Measurements from ENCODE around the gene SLC3A2. TPM values are rescaled to one million over a fixed set of nuclear protein-coding genes. Genes with fewer than 3 reads are reported as not detected.

Gene SLC3A2
- total and polyA plus RNA-seq, 2 of the 13 experiments (the other 11 are each of a cell fraction or from before 2014, with no cell fraction given) = 213 to 226 TPM

DNA sequence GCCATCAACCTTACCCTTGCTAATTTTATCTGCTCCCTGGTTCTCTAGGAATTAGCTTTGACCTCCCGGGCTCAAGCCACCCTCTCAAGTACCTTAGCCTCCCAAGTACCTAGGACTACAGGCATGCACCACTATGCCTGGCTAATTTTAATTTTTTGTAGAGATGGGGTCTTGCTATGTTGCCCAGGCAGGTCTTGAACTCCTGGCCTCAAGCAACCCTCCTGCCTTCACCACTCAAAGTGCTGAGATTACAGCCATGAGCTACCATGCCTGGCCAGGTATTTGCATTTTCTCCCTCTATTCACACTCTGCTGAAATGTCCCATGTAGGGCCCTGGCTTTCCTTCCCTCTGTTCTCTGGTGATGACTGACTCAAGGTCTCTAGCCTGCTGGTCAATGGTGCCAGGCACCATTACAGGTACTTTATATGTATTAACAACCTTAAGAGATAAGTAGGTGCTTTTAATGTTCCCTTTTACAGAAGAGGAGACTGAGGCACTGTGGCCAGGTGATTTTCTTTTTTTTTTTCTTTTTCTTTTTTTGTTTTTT, 32.9 kb upstream of the SLC3A2 start:
- Histone ChIP-seq H3K4me1 (ENCODE audit: insufficient read depth, low read length) (peaks cover 60% of the 10 kb centered on the region), H3K9ac (ENCODE audit: insufficient read depth, low read depth, low read length) (no peak overlapping the region), H4K20me1 (ENCODE audit: insufficient read depth, low read length) (peaks cover 12% of the 10 kb centered on the region), H3K27ac (ENCODE audit: extremely low read length, insufficient read depth, low read length) (no peak overlapping the region), H3K4me3 (replicated peaks in 1 of 3; ENCODE audit: insufficient read depth in 1 of 3, low read depth in 2 of 3, low read length in 3 of 3) (no peak overlapping the region), H3K79me2 (ENCODE audit: insufficient read depth, low read length) (peaks cover 2% of the 10 kb centered on the region), H3K36me3 (replicated peaks in 1 of 2; ENCODE audit: control insufficient read depth in 1 of 2, insufficient read depth in 2 of 2, low read length in 2 of 2) (peaks cover 5 to 11% of the 10 kb centered on the region in 2 experiments), H3K27me3 (ENCODE audit: control insufficient read depth in 1 of 2, insufficient read depth in 2 of 2, low read length in 2 of 2) (no peaks in the 10 kb centered on the region), H3K4me2 (ENCODE audit: low read depth, low read length) (no peak overlapping the region), H3K9me3 (ENCODE audit: low read length) (no peaks in the 10 kb centered on the region), H2AFZ (ENCODE audit: low read length) (no peak overlapping the region)
- CTCF ChIA-PET (ENCODE audit: low intra/inter-chr PET ratio, low total read pairs) = no interaction called here
- ATAC-seq (0 out of 3 replicates have a peak, but pooled peaks have one; percentile 3), FAIRE-seq (no peak), DNase-seq (ENCODE audit: low spot score) (no peak)
- WGBS (ENCODE audit: low lambda C conversion rate) = 61% methylated on average over 1 of the region's 1 CpG
- POLR2A ChIA-PET = interaction anchor here (1.3 kb wide), 1 partner anchor 9 kb away, joined by 3 read pairs; no protein-coding TSS in a partner anchor
- intact Hi-C loops (cut with micrococcal nuclease; ENCODE audit: unreplicated experiment) = no loop called here
- BruUV-seq (replicated peaks) = no TSS peak
- in situ Hi-C loops (cut with HindIII; ENCODE audit: extremely low pct_ligation_motif_present, low pct_unique_long_range_greater_than_20kb) = no loop called here
- TF ChIP-seq, protein P1, sequence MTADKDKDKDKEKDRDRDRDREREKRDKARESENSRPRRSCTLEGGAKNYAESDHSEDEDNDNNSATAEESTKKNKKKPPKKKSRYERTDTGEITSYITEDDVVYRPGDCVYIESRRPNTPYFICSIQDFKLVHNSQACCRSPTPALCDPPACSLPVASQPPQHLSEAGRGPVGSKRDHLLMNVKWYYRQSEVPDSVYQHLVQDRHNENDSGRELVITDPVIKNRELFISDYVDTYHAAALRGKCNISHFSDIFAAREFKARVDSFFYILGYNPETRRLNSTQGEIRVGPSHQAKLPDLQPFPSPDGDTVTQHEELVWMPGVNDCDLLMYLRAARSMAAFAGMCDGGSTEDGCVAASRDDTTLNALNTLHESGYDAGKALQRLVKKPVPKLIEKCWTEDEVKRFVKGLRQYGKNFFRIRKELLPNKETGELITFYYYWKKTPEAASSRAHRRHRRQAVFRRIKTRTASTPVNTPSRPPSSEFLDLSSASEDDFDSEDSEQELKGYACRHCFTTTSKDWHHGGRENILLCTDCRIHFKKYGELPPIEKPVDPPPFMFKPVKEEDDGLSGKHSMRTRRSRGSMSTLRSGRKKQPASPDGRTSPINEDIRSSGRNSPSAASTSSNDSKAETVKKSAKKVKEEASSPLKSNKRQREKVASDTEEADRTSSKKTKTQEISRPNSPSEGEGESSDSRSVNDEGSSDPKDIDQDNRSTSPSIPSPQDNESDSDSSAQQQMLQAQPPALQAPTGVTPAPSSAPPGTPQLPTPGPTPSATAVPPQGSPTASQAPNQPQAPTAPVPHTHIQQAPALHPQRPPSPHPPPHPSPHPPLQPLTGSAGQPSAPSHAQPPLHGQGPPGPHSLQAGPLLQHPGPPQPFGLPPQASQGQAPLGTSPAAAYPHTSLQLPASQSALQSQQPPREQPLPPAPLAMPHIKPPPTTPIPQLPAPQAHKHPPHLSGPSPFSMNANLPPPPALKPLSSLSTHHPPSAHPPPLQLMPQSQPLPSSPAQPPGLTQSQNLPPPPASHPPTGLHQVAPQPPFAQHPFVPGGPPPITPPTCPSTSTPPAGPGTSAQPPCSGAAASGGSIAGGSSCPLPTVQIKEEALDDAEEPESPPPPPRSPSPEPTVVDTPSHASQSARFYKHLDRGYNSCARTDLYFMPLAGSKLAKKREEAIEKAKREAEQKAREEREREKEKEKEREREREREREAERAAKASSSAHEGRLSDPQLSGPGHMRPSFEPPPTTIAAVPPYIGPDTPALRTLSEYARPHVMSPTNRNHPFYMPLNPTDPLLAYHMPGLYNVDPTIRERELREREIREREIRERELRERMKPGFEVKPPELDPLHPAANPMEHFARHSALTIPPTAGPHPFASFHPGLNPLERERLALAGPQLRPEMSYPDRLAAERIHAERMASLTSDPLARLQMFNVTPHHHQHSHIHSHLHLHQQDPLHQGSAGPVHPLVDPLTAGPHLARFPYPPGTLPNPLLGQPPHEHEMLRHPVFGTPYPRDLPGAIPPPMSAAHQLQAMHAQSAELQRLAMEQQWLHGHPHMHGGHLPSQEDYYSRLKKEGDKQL (CRISPR knock-in tag; IDR thresholded peaks at IDR 0.05; ENCODE audit: low read depth) = no peak
- TF ChIP-seq, protein P2, sequence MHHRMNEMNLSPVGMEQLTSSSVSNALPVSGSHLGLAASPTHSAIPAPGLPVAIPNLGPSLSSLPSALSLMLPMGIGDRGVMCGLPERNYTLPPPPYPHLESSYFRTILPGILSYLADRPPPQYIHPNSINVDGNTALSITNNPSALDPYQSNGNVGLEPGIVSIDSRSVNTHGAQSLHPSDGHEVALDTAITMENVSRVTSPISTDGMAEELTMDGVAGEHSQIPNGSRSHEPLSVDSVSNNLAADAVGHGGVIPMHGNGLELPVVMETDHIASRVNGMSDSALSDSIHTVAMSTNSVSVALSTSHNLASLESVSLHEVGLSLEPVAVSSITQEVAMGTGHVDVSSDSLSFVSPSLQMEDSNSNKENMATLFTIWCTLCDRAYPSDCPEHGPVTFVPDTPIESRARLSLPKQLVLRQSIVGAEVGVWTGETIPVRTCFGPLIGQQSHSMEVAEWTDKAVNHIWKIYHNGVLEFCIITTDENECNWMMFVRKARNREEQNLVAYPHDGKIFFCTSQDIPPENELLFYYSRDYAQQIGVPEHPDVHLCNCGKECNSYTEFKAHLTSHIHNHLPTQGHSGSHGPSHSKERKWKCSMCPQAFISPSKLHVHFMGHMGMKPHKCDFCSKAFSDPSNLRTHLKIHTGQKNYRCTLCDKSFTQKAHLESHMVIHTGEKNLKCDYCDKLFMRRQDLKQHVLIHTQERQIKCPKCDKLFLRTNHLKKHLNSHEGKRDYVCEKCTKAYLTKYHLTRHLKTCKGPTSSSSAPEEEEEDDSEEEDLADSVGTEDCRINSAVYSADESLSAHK (CRISPR knock-in tag; IDR thresholded peaks at IDR 0.05; ENCODE audit: borderline replicate concordance) = no peak
- peak; percentile 63; the same call in 1 of the 2 replicates for TF ChIP-seq ZNF121 (CRISPR knock-in tag; IDR thresholded peaks at IDR 0.05)
- no peak for TF ChIP-seq CREM (IDR thresholded peaks at IDR 0.05)
- no peak for TF ChIP-seq CREM (CRISPR knock-in tag; IDR thresholded peaks at IDR 0.05)
- TF ChIP-seq PHF8 (CRISPR knock-in tag; IDR thresholded peaks at IDR 0.05) = no peak
- TF ChIP-seq PRPF4 (IDR thresholded peaks at IDR 0.05; ENCODE audit: low read depth, low read length, poor library complexity, severe bottlenecking) = no peak
